Right lobe of liver (tissue), 6 donors: ENCODE results near the gene DPYD. TPM values are rescaled to one million over a fixed set of nuclear protein-coding genes. Genes with fewer than 3 reads are reported as not detected.

Source experiments
- ATAC-seq, 4 donors: fragments of 200-7000 bp; cut with Tn5 transposase; one replicate each; pipeline ENCODE4 v1.9.1; 2020; ENCODE audit warnings: mild to moderate bottlenecking in 4 of 4, moderate library complexity in 4 of 4
- DNase-seq, 3 donors: peaks; one replicate each; pipeline ENCODE4 v3.0.0-alpha.2; 2020
- H3K27ac ChIP-seq, 3 donors: fragments of 200-600 bp; one replicate each; pipeline ENCODE4 v1.8.0; 2022
- H3K27me3 ChIP-seq, 2 donors: fragments of 200-600 bp; one replicate each; pipeline ENCODE4 v1.8.0; 2022
- H3K36me3 ChIP-seq, 4 donors: fragments of 200-600 bp; sonication (generic) in 1 of 4; one replicate each; pipeline versions ENCODE4 v1.5.1 to v1.8.0; 2017 to 2022; ENCODE audit warnings: control low read depth in 1 of 4
- H3K4me1 ChIP-seq, 4 donors: fragments of 200-600 bp; sonication (generic) in 1 of 4; one replicate each; pipeline versions ENCODE4 v1.5.1 to v1.8.0; 2017 to 2022; ENCODE audit warnings: control low read depth in 1 of 4
- H3K4me3 ChIP-seq, 3 donors: fragments of 200-600 bp; one replicate each; pipeline ENCODE4 v1.8.0; 2022
- H3K9me3 ChIP-seq, 4 donors: fragments of 200-600 bp; sonication (generic) in 1 of 4; one replicate each; pipeline versions ENCODE4 v1.5.1 to v1.8.0; 2017 to 2022; ENCODE audit warnings: control low read depth in 1 of 4
- POLR2A ChIP-seq: fragments of 450-650 bp; IDR thresholded peaks from one replicate; pipeline ENCODE4 v1.6.1; 2017; ENCODE audit warnings: antibody characterized with exemption, mild to moderate bottlenecking
- WGBS: methylation state at CpG from one replicate; pipeline ENCODE4 v1.1.6; 2018; ENCODE audit warnings: low coverage, low lambda C conversion rate; ENCODE audit not compliant: insufficient coverage; ENCODE audit errors: missing lambda C conversion rate; 5-methylcytosine and 5-hydroxymethylcytosine counted together
- intact Hi-C, 2 donors: fragments of 100-400 bp; cut with DNase I; formaldehyde crosslinking; loops; one replicate each; pipeline versions ENCODE4 v1.11.2 to v1.14.1; 2022
- total RNA-seq, 6 experiments: library from RNA; depleted of rRNA in 2 of 6; stranded (reverse); fragments of >200 nt in 2 of 6; fragmentation: NEBNext Ultra II Directional in 3 of 6; extraction: Animal tissue kit (Norgen Biotek cat#: 25700) in 3 of 6; gene quantifications; one replicate each; pipeline versions ENCODE4 v1.1.0 to v1.2.4, GENCODE V29; 2016 to 2023
- TF ChIP-seq, protein P1 (sequence below), 4 donors: fragments of 200-600 bp in 3 of 4; fragments of 450-650 bp in 1 of 4; IDR thresholded peaks; one replicate each; pipeline versions ENCODE4 v1.5.1 to v1.8.0; 2016 to 2022; ENCODE audit warnings: antibody characterized with exemption in 4 of 4, mild to moderate bottlenecking in 2 of 4
- donor health status: DM: no; HTN: yes; CAD: no.
- donor health status: DM: no; HTN: no; CAD: no.
- donor health status: DM: no; HTN: no; CAD: no.
- donor health status: DM: no; HTN: yes; CAD: no.
- donor health status: DM: no; HTN: yes; CAD: no.

DPYD gene
- total RNA-seq, 6 experiments from 2014 or later: 25.2 to 74.4 (median 40.0) TPM

DNA sequence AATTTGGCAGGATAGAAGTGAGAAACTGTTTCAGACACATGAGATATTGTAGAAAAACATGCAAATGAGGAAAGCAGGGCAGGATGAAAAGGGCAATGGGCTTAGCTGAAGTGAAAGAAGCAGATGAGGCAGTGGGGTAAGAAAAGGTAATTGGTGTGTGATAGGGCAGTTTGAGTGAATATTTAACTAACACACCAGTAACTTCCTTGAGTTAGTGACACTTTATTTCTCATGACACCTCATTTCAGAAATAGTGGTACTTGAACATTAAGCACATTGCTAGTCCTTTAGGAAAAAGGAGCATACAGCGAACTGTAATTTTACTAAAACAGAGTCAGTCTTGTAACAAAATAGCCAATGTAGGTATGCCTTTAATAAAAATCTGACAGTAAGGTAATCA lies 415.0 kb downstream of the DPYD start:
- peaks cover 0 to 20% (median 6%) of the 10 kb centered on the region in 4 donors for H3K4me1 ChIP-seq
- TF ChIP-seq, protein P1, sequence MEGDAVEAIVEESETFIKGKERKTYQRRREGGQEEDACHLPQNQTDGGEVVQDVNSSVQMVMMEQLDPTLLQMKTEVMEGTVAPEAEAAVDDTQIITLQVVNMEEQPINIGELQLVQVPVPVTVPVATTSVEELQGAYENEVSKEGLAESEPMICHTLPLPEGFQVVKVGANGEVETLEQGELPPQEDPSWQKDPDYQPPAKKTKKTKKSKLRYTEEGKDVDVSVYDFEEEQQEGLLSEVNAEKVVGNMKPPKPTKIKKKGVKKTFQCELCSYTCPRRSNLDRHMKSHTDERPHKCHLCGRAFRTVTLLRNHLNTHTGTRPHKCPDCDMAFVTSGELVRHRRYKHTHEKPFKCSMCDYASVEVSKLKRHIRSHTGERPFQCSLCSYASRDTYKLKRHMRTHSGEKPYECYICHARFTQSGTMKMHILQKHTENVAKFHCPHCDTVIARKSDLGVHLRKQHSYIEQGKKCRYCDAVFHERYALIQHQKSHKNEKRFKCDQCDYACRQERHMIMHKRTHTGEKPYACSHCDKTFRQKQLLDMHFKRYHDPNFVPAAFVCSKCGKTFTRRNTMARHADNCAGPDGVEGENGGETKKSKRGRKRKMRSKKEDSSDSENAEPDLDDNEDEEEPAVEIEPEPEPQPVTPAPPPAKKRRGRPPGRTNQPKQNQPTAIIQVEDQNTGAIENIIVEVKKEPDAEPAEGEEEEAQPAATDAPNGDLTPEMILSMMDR (IDR thresholded peaks at IDR 0.05): no peak
- no peak for TF ChIP-seq POLR2A
- no peaks in the 10 kb centered on the region for H3K36me3 ChIP-seq
- no peaks in the 10 kb centered on the region for H3K27me3 ChIP-seq
- H3K9me3 ChIP-seq: no peaks in the 10 kb centered on the region
- no peak overlapping the region for H3K4me3 ChIP-seq
- intact Hi-C loops: no loop called here
- WGBS: 100% methylated on average over 1 of the region's 1 CpG
- ATAC-seq (peak in 1 of 4 donors; percentile 32), DNase-seq (no peak)
- H3K27ac ChIP-seq: no peak overlapping the region

DNA sequence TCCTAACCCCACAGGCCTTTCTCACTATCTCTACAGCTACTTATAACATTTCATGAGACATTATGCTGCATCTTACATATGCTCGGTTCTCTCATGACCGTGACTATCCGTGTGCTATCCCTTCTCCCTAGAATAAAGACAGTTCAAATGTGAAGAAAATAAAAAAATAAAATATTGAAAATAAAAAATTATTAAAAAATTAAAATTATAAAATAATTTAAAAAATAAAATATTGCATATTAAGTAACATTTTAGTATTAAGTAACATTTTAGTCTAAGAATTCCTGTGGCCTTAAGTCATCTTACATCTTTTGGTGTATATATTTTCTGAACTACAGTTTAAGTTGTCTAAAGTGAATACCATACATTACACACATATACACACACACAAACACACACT lies 415.5 kb downstream of the DPYD start:
- Histone ChIP-seq H3K27ac (no peak overlapping the region), H3K4me1 (peaks cover 0 to 25% (median 9%) of the 10 kb centered on the region in 4 donors), H3K36me3 (no peaks in the 10 kb centered on the region), H3K4me3 (no peak overlapping the region), H3K27me3 (no peaks in the 10 kb centered on the region), H3K9me3 (no peaks in the 10 kb centered on the region)
- WGBS: 98% methylated on average over 3 of the region's 3 CpGs
- TF ChIP-seq, protein P1 (IDR thresholded peaks at IDR 0.05): no peak
- no peak for TF ChIP-seq POLR2A
- no peak for ATAC-seq
- intact Hi-C loops: no loop called here
- no peak for DNase-seq

DNA sequence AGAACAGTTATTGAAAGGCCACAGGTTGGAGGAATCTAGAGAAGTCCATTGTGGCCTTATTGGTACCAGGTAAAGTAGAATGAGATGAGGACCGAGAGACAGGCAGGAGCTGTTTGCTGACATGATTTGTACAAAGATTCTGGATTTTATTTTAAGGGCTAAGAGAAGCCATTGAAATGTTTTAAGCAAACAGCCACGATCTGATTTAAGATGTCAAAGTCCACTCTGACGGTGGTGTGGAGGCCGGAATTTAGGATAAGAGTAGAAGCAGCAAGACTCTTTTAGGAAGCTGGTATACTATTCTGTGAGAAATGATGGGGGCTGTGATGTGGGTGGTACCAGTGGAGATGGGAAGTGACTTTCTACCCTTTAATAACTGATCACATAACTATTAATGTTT lies 418.5 kb downstream of the DPYD start:
- Histone ChIP-seq H3K4me1 (peaks cover 0 to 41% (median 9%) of the 10 kb centered on the region in 4 donors), H3K4me3 (no peak overlapping the region), H3K36me3 (no peaks in the 10 kb centered on the region), H3K27ac (peak overlapping the region in 2 of 3 donors; percentile 34 to 41), H3K27me3 (no peaks in the 10 kb centered on the region), H3K9me3 (no peaks in the 10 kb centered on the region)
- no peak for TF ChIP-seq POLR2A
- TF ChIP-seq, protein P1 (IDR thresholded peaks at IDR 0.05): no peak
- intact Hi-C loops: no loop called here
- WGBS: 29% methylated on average over 4 of the region's 4 CpGs
- ATAC-seq (peak; percentile 73 to 88 (median 76)), DNase-seq (no peak)

DNA sequence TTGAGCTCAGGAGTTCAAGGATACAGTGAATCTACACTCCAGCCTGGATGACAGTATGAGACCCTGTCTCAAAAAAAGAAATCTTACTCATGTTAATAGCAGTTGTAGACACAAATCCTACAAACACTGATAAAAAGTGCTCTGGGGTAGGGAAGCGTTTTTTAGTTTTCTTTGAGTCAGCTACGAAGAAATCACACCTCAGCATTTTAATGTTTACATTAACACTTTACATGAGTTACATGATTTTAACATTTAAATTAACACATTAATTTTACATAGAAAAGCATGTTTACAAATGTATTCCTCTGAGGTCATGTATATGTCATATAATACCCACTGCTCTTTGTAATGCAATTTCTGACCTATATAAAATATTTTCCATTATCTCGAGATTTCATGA lies 419.2 kb downstream of the DPYD start:
- WGBS: 87% methylated on average over 3 of the region's 3 CpGs

More for the DNA sequence above, 419.2 kb downstream of the DPYD start:
- TF ChIP-seq, protein P1 (IDR thresholded peaks at IDR 0.05): no peak
- TF ChIP-seq POLR2A: no peak
- intact Hi-C loops: no loop called here
- Histone ChIP-seq H3K4me3 (no peak overlapping the region), H3K4me1 (peaks cover 0 to 41% (median 9%) of the 10 kb centered on the region in 4 donors), H3K9me3 (no peaks in the 10 kb centered on the region), H3K27ac (peak overlapping the region in 2 of 3 donors; percentile 11 to 34), H3K36me3 (no peaks in the 10 kb centered on the region), H3K27me3 (no peaks in the 10 kb centered on the region)
- ATAC-seq (no peak), DNase-seq (no peak)
